Neural cell (in vitro differentiated cells): Measurements from ENCODE around the gene LCLAT1.

ENCODE experiments used
- CTCF ChIP-seq: fragments of 450-650 bp; IDR thresholded peaks from 2 replicates; pipeline ENCODE4 v1.5.1; 2014; ENCODE audit warnings: antibody characterized with exemption, mild to moderate bottlenecking, moderate library complexity; ENCODE audit not compliant: poor library complexity, severe bottlenecking
- POLR2AphosphoS5 ChIP-seq: IDR thresholded peaks from 2 replicates; pipeline ENCODE4 v1.6.1; 2012
- RAD21 ChIP-seq: fragments of 450-650 bp; conservative IDR thresholded peaks from 2 replicates; pipeline ENCODE4 v1.6.1; 2014; ENCODE audit warnings: antibody characterized with exemption, mild to moderate bottlenecking, moderate library complexity

DNA sequence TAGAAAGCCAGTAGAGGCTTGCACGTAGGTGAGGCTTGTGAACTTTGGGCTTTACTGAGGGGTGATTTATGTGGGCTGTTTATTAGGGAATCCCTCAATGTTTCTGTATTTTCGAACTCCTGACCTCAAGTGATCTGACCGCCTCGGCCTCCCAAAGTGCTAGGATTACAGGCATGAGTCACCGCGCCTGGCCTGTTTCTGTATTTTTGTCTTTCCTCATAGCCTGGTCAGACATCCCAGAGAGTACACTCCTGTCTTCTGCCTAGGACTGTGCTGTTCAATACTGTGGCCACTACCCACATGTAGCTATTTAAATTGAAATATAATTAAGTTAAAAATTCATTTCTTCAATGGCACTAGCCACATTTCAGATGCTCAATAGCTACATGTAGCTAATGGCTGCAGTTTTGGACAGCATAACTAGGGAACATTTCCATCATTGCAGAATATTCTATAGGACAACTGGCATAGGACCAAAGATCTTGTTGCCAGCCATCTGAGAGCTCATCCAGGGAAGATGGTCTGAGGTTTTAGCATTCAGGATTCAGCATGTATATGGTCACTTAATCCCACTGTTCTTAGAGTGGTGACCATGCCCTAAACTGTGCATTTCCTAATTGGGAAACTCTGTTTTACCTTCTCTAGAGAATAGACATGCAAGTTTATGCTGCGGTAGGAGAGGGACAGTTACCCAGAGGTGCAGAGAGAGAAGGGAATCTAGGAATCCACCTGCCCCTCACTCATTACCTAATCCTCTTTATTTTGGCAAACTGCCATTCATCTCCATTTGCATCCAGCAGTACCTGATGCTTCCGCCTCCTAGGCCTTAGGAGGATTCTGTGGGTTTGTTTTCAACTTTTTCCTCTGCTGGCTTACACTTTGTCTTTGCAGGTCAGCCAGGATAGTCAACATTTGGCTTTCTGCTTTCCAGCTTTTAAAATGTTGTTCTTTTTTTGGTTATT is 64.4 kb downstream of the LCLAT1 start:
- TF ChIP-seq CTCF (no peak), RAD21 (no peak), POLR2AphosphoS5 (no peak)
